Sigmoid colon (tissue), 4 donors: ENCODE data around the gene DGKI.

Experiments used
- CTCF ChIP-seq, 4 experiments: fragments of 450-650 bp in 3 of 4; fragments of 200-600 bp in 1 of 4; IDR thresholded peaks; one replicate each; pipeline ENCODE4 v1.5.1; 2016 to 2019; ENCODE audit warnings: antibody characterized with exemption in 4 of 4, mild to moderate bottlenecking in 3 of 4, moderate library complexity in 2 of 4
- EP300 ChIP-seq, 4 donors: sonication (generic); formaldehyde crosslinking; IDR thresholded peaks; one replicate each; pipeline ENCODE4 v1.6.1; 2017; ENCODE audit warnings: antibody characterized with exemption in 4 of 4
- POLR2A ChIP-seq, 2 donors: fragments of 450-650 bp; IDR thresholded peaks; one replicate each; pipeline ENCODE4 v1.6.1; 2016; ENCODE audit warnings: antibody characterized with exemption in 2 of 2, mild to moderate bottlenecking in 2 of 2, moderate library complexity in 2 of 2
- POLR2AphosphoS5 ChIP-seq, 4 donors: sonication (generic); formaldehyde crosslinking; IDR thresholded peaks; one replicate each; pipeline ENCODE4 v1.6.1; 2017; ENCODE audit warnings: antibody characterized with exemption in 4 of 4

- TF ChIP-seq CTCF (IDR thresholded peaks at IDR 0.05) (no peak), POLR2A (IDR thresholded peaks at IDR 0.05) (no peak), POLR2AphosphoS5 (IDR thresholded peaks at IDR 0.05) (no peak), EP300 (IDR thresholded peaks at IDR 0.05) (no peak)
Measured at GRCh38 chr7:137413901-137414300, 432.9 kb downstream of the DGKI start.
